HCT116 (cell line): ENCODE measurements around the gene EYA2. TPM values are rescaled to one million over a fixed set of nuclear protein-coding genes. Genes with fewer than 3 reads are reported as not detected.

Experiments
- ATAC-seq: fragments of 200-7000 bp; cut with Tn5 transposase; 2 replicates; pipeline ENCODE4 v1.9.1; 2020; ENCODE audit warnings: mild to moderate bottlenecking, moderate library complexity
- BruUV-seq: library from RNA; stranded (reverse); fragments of 400-500 nt; replicated peaks from 2 replicates; lab custom pipeline; 2021; lab: Mats Ljungman, UMichigan
- CTCF ChIA-PET: fragments of 300-600 bp; sonication (Branson Sonifier 250); formaldehyde crosslinking; loops from one replicate; lab custom pipeline; 2021; ENCODE audit warnings: antibody characterized with exemption; lab: Charles Lee
- POLR2A ChIA-PET: fragments of 300-600, 350-600 bp; sonication (Branson Sonifier 250); formaldehyde crosslinking; loops from one replicate; lab custom pipeline; 2021; ENCODE audit warnings: antibody characterized with exemption; lab: Charles Lee
- RAD21 ChIA-PET, 2 experiments: fragments of 300-600 bp; sonication (Branson Sonifier 250); formaldehyde crosslinking; loops; one replicate each; lab custom pipeline; 2023; ENCODE audit warnings: low total read pairs in 2 of 2; ENCODE audit not compliant: uncharacterized antibody in 2 of 2, unreplicated experiment in 2 of 2, low non-redundant PET in 1 of 2; lab: Charles Lee
- DNase-seq: peaks from one replicate; pipeline ENCODE4 v3.0.0-alpha.2; 2010; ENCODE audit warnings: low read depth, low spot score
- H2AFZ ChIP-seq: fragments of 200-600 bp; shearing (Covaris generic), sonication (generic); 2 replicates; pipeline ENCODE4 v1.6.1; 2017; ENCODE audit warnings: low read depth, mixed run types, mixed read lengths, antibody characterized with exemption, low read length; ENCODE audit not compliant: poor library complexity, severe bottlenecking
- H3K27ac ChIP-seq: 2 replicates; pipeline ENCODE4 v1.5.1; 2012; ENCODE audit warnings: low read depth, low read length
- H3K27me3 ChIP-seq: fragments of 200-600 bp; sonication (generic); 2 replicates; pipeline ENCODE4 v1.6.1; 2016; ENCODE audit warnings: mixed run types, low read length, mixed read lengths; ENCODE audit not compliant: insufficient read depth
- H3K36me3 ChIP-seq, 2 experiments: fragments of 200-500 bp in 1 of 2; fragments of 200-600 bp in 1 of 2; sonication (Bioruptor generic) in 1 of 2; sonication (generic) in 1 of 2; 2 replicates each; pipeline versions ENCODE4 v1.5.1 to v1.6.1; 2014 to 2016; ENCODE audit warnings: low read length in 2 of 2, inconsistent platforms in 1 of 2, mixed read lengths in 1 of 2, mixed run types in 1 of 2; ENCODE audit not compliant: insufficient read depth in 2 of 2, control insufficient read depth in 1 of 2
- H3K4me1 ChIP-seq, 2 experiments: fragments of 200-600 bp in 1 of 2; sonication (generic) in 1 of 2; 2 replicates each; pipeline versions ENCODE4 v1.5.1 to v1.6.1; 2012 to 2017; ENCODE audit warnings: low read length in 2 of 2, inconsistent platforms in 1 of 2, mild to moderate bottlenecking in 1 of 2, mixed read lengths in 1 of 2, mixed run types in 1 of 2, moderate library complexity in 1 of 2; ENCODE audit not compliant: insufficient read depth in 2 of 2, control insufficient read depth in 1 of 2
- H3K4me2 ChIP-seq: fragments of 200-600 bp; sonication (generic); 2 replicates; pipeline ENCODE4 v1.6.1; 2017; ENCODE audit warnings: mixed run types, low read length, mixed read lengths
- H3K4me3 ChIP-seq, 2 experiments: fragments of 200-600 bp in 1 of 2; sonication (generic) in 1 of 2; replicated peaks in 1 of 2; 2 replicates each; pipeline ENCODE4 v1.5.1; 2011 to 2016; ENCODE audit warnings: low read length in 2 of 2, control low read depth in 1 of 2, low read depth in 1 of 2, mild to moderate bottlenecking in 1 of 2, mixed read lengths in 1 of 2, mixed run types in 1 of 2
- H3K79me2 ChIP-seq: fragments of 200-600 bp; sonication (generic); 2 replicates; pipeline ENCODE4 v1.6.1; 2017; ENCODE audit warnings: mild to moderate bottlenecking, mixed run types, low read length, moderate library complexity, mixed read lengths; ENCODE audit not compliant: insufficient read depth
- H3K9ac ChIP-seq: fragments of 200-600 bp; sonication (generic); 2 replicates; pipeline ENCODE4 v1.6.1; 2016; ENCODE audit warnings: low read length, mixed read lengths
- H3K9me2 ChIP-seq: fragments of 200-600 bp; sonication (generic), shearing (Covaris generic); 2 replicates; pipeline ENCODE4 v1.6.1; 2017; ENCODE audit warnings: mixed run types, mild to moderate bottlenecking, moderate library complexity; ENCODE audit not compliant: insufficient read depth
- H3K9me3 ChIP-seq, 2 experiments: fragments of 200-500 bp in 1 of 2; fragments of 200-600 bp in 1 of 2; sonication (Bioruptor generic) in 1 of 2; sonication (generic) in 1 of 2; 2 replicates each; pipeline ENCODE4 v1.6.1; 2014 to 2017; ENCODE audit warnings: low read length in 2 of 2, mixed read lengths in 2 of 2, inconsistent platforms in 1 of 2, low read depth in 1 of 2, mild to moderate bottlenecking in 1 of 2, mixed run types in 1 of 2, moderate library complexity in 1 of 2; ENCODE audit not compliant: control insufficient read depth in 1 of 2, insufficient read depth in 1 of 2
- H4K20me1 ChIP-seq: fragments of 200-600 bp; sonication (generic), shearing (Covaris generic); 2 replicates; pipeline ENCODE4 v1.6.1; 2017; ENCODE audit warnings: mixed run types, mild to moderate bottlenecking, moderate library complexity; ENCODE audit not compliant: insufficient read depth
- ATF3 ChIP-seq: IDR thresholded peaks from 2 replicates; pipeline ENCODE4 v1.6.1; 2012
- CBX3 ChIP-seq: IDR thresholded peaks from 2 replicates; pipeline ENCODE4 v1.6.1; 2012; ENCODE audit warnings: low read depth
- CEBPB ChIP-seq: IDR thresholded peaks from 2 replicates; pipeline ENCODE4 v1.6.1; 2012; ENCODE audit warnings: low read depth
- EZH2 ChIP-seq: fragments of 200-600 bp; sonication (generic); IDR thresholded peaks from 2 replicates; pipeline ENCODE4 v1.6.1; 2017; ENCODE audit warnings: antibody characterized with exemption, mixed run types
- EZH2phosphoT487 ChIP-seq: fragments of 200-600 bp; IDR thresholded peaks from 2 replicates; pipeline ENCODE4 v1.6.1; 2018; ENCODE audit warnings: antibody characterized with exemption, borderline replicate concordance
- FOSL1 ChIP-seq: IDR thresholded peaks from 2 replicates; pipeline ENCODE4 v1.6.1; 2012; ENCODE audit warnings: low read depth
- JUND ChIP-seq: IDR thresholded peaks from 2 replicates; pipeline ENCODE4 v1.6.1; 2012
- POLR2A ChIP-seq: IDR thresholded peaks from 2 replicates; pipeline ENCODE4 v1.7.0; 2011; ENCODE audit warnings: borderline replicate concordance; ENCODE audit not compliant: insufficient read depth, insufficient read length; ENCODE audit errors: extremely low read depth
- POLR2AphosphoS5 ChIP-seq: IDR thresholded peaks from 2 replicates; pipeline ENCODE4 v1.6.1; 2011; ENCODE audit warnings: mild to moderate bottlenecking, low read depth, low read length, moderate library complexity
- RAD21 ChIP-seq: IDR thresholded peaks from 2 replicates; pipeline ENCODE4 v1.6.1; 2012; ENCODE audit warnings: low read depth, mild to moderate bottlenecking
- REST ChIP-seq: IDR thresholded peaks from 2 replicates; pipeline ENCODE4 v1.6.1; 2012; ENCODE audit warnings: low read depth
- SRF ChIP-seq: IDR thresholded peaks from 2 replicates; pipeline ENCODE4 v1.6.1; 2012; ENCODE audit warnings: low read depth
- TCF7L2 ChIP-seq: IDR thresholded peaks from 2 replicates; pipeline ENCODE4 v1.7.0; 2011; ENCODE audit warnings: borderline replicate concordance, inconsistent platforms; ENCODE audit not compliant: insufficient read depth, insufficient read length; ENCODE audit errors: extremely low read depth
- YY1 ChIP-seq: IDR thresholded peaks from 2 replicates; pipeline ENCODE4 v1.6.1; 2011; ENCODE audit warnings: low read length, low read depth, moderate library complexity, mild to moderate bottlenecking; ENCODE audit not compliant: insufficient replicate concordance; ENCODE audit errors: extremely low read depth
- ZFX ChIP-seq: fragments of 450-650 bp; IDR thresholded peaks from 2 replicates; pipeline ENCODE4 v1.6.1; 2017
- intact Hi-C: fragments of 100-400 bp; cut with micrococcal nuclease; formaldehyde crosslinking; loops from 2 replicates; pipeline ENCODE4 v1.10.0; 2022
- total RNA-seq: library from RNA; stranded (reverse); gene quantifications from one replicate; pipeline ENCODE4 v1.2.1, GENCODE V29; 2021; ENCODE audit not compliant: unreplicated experiment
- TF ChIP-seq, protein P1 (sequence below): IDR thresholded peaks from 2 replicates; pipeline ENCODE4 v1.6.1; 2011; ENCODE audit warnings: mild to moderate bottlenecking, low read length, moderate library complexity; ENCODE audit not compliant: insufficient replicate concordance; ENCODE audit errors: extremely low read depth

Gene EYA2
- total RNA-seq, 1 experiment from 2014 or later, result not detected

DNA sequence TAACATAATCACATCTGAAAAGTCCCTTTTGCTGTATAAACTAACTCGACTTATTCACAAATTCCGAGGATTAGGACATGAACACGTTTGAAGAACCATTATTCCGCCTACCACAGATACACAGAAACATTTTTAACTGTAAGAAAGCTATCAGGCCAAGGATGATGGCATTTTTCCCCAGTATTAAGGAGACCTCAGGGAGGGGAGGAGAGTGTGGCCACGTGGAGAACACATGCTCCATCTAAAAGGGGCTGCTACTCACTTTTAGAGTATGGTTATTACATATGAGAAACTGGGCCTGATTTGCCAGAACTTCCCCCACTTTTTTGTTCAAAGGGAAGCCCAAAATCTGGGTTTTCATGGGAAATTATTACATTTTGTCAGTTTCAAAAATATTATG is 153.4 kb downstream of the EYA2 start:
- Histone ChIP-seq H2AFZ (no peak overlapping the region), H3K9ac (no peak overlapping the region), H3K9me2 (no peaks in the 10 kb centered on the region), H4K20me1 (no peaks in the 10 kb centered on the region), H3K79me2 (no peaks in the 10 kb centered on the region), H3K4me3 (no peak overlapping the region), H3K4me2 (no peak overlapping the region), H3K4me1 (no peaks in the 10 kb centered on the region), H3K27me3 (peaks cover 4% of the 10 kb centered on the region; the same call in 1 of the 2 replicates), H3K9me3 (no peaks in the 10 kb centered on the region), H3K36me3 (no peaks in the 10 kb centered on the region), H3K27ac (no peak overlapping the region)
- no peak for DNase-seq
- RAD21 ChIA-PET, result no interaction called here
- no peak for ATAC-seq
- CTCF ChIA-PET, result no interaction called here
- BruUV-seq, result no TSS peak
- intact Hi-C loops, result no loop called here
- TF ChIP-seq SRF (no peak), YY1 (no peak), JUND (no peak), REST (no peak), POLR2A (no peak), EZH2 (no peak), ZFX (no peak), ATF3 (no peak), POLR2AphosphoS5 (no peak), CBX3 (no peak), EZH2phosphoT487 (no peak), TCF7L2 (no peak), FOSL1 (no peak), RAD21 (no peak), CEBPB (no peak)
- TF ChIP-seq, protein P1, sequence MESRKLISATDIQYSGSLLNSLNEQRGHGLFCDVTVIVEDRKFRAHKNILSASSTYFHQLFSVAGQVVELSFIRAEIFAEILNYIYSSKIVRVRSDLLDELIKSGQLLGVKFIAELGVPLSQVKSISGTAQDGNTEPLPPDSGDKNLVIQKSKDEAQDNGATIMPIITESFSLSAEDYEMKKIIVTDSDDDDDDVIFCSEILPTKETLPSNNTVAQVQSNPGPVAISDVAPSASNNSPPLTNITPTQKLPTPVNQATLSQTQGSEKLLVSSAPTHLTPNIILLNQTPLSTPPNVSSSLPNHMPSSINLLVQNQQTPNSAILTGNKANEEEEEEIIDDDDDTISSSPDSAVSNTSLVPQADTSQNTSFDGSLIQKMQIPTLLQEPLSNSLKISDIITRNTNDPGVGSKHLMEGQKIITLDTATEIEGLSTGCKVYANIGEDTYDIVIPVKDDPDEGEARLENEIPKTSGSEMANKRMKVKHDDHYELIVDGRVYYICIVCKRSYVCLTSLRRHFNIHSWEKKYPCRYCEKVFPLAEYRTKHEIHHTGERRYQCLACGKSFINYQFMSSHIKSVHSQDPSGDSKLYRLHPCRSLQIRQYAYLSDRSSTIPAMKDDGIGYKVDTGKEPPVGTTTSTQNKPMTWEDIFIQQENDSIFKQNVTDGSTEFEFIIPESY, result no peak
- POLR2A ChIA-PET, result no interaction called here
